GM12801 (cell line): ENCODE measurements around the gene MAG.

Source experiments
- CTCF ChIP-seq: IDR thresholded peaks from one replicate; pipeline ENCODE4 v1.5.1; 2011; ENCODE audit warnings: control low read depth; ENCODE audit not compliant: insufficient read length; ENCODE audit errors: extremely low read depth

MAG gene

GRCh38 chr19:35299523-35300338 lies 7.8 kb downstream of the MAG start:
- no peak for TF ChIP-seq CTCF

GRCh38 chr19:35300339-35300649 lies 8.3 kb downstream of the MAG start:
- TF ChIP-seq CTCF: no peak

GRCh38 chr19:35301961-35302360 lies 10.0 kb downstream of the MAG start:
- TF ChIP-seq CTCF: no peak

GRCh38 chr19:35302446-35302845 lies 10.5 kb downstream of the MAG start:
- no peak for TF ChIP-seq CTCF

- no peak for TF ChIP-seq CTCF
Measured at GRCh38 chr19:35303357-35303915, 11.5 kb downstream of the MAG start.

GRCh38 chr19:35304036-35304435 lies 12.1 kb downstream of the MAG start:
- TF ChIP-seq CTCF: no peak

- no peak for TF ChIP-seq CTCF
Measured at GRCh38 chr19:35305181-35305580, 13.2 kb downstream of the MAG start.
